H9 (cell line): Measurements from ENCODE around the gene PROK1. TPM values are rescaled to one million over a fixed set of nuclear protein-coding genes. Genes with fewer than 3 reads are reported as not detected.

Experiments
- DNase-seq: peaks from one replicate; pipeline ENCODE4 v3.0.0-alpha.2; 2017
- H2AFZ ChIP-seq: one replicate; pipeline ENCODE4 v1.6.1; 2013; ENCODE audit warnings: mild to moderate bottlenecking, low read length, control low read depth, moderate library complexity
- H2AK5ac ChIP-seq: 2 replicates; pipeline ENCODE4 v1.6.1; 2013; ENCODE audit warnings: low read length, control low read depth, mixed read lengths; ENCODE audit not compliant: insufficient read length
- H2BK120ac ChIP-seq: one replicate; pipeline ENCODE4 v1.6.1; 2013; ENCODE audit warnings: low read depth, mild to moderate bottlenecking, low read length, control low read depth, inconsistent platforms; ENCODE audit not compliant: poor library complexity, severe bottlenecking
- H2BK12ac ChIP-seq: 2 replicates; pipeline ENCODE4 v1.6.1; 2013; ENCODE audit warnings: low read length, control low read depth, mixed read lengths, low read depth; ENCODE audit not compliant: insufficient read length
- H2BK15ac ChIP-seq: 2 replicates; pipeline ENCODE4 v1.6.1; 2013; ENCODE audit warnings: low read depth, low read length, control low read depth
- H2BK20ac ChIP-seq: one replicate; pipeline ENCODE4 v1.6.1; 2013; ENCODE audit warnings: low read depth, mild to moderate bottlenecking, low read length, control low read depth, inconsistent platforms; ENCODE audit not compliant: poor library complexity, severe bottlenecking
- H2BK5ac ChIP-seq: 2 replicates; pipeline ENCODE4 v1.6.1; 2013; ENCODE audit warnings: low read length, control low read depth, mixed read lengths; ENCODE audit not compliant: insufficient read length
- H3K14ac ChIP-seq: 2 replicates; pipeline ENCODE4 v1.6.1; 2013; ENCODE audit warnings: low read length, control low read depth; ENCODE audit not compliant: insufficient read depth
- H3K18ac ChIP-seq: 2 replicates; pipeline ENCODE4 v1.6.1; 2013; ENCODE audit warnings: low read depth, mild to moderate bottlenecking, mixed read lengths, low read length, control low read depth; ENCODE audit not compliant: insufficient read length
- H3K23ac ChIP-seq: 2 replicates; pipeline ENCODE4 v1.6.1; 2013; ENCODE audit warnings: low read length, control low read depth, mixed read lengths, low read depth; ENCODE audit not compliant: insufficient read length
- H3K23me2 ChIP-seq: 2 replicates; pipeline ENCODE4 v1.6.1; 2013; ENCODE audit warnings: low read depth, mild to moderate bottlenecking, mixed read lengths, low read length, control low read depth; ENCODE audit not compliant: insufficient read length, poor library complexity, severe bottlenecking
- H3K27ac ChIP-seq: 2 replicates; pipeline ENCODE4 v1.5.1; 2013; ENCODE audit warnings: low read length, control low read depth, mixed read lengths, low read depth; ENCODE audit not compliant: insufficient read length
- H3K27me3 ChIP-seq: 2 replicates; pipeline ENCODE4 v1.6.1; 2013; ENCODE audit warnings: low read length, control low read depth, inconsistent platforms; ENCODE audit not compliant: insufficient read depth
- H3K4ac ChIP-seq: 2 replicates; pipeline ENCODE4 v1.6.1; 2013; ENCODE audit warnings: low read depth, mild to moderate bottlenecking, control low read depth, inconsistent platforms, low read length, moderate library complexity
- H3K4me1 ChIP-seq: 2 replicates; pipeline ENCODE4 v1.6.1; 2013; ENCODE audit warnings: low read length, control low read depth, inconsistent platforms; ENCODE audit not compliant: insufficient read depth
- H3K4me2 ChIP-seq: 2 replicates; pipeline ENCODE4 v1.6.1; 2013; ENCODE audit warnings: low read length, control low read depth, mixed read lengths; ENCODE audit not compliant: insufficient read length, insufficient read depth
- H3K56ac ChIP-seq: 2 replicates; pipeline ENCODE4 v1.6.1; 2013; ENCODE audit warnings: low read depth, mild to moderate bottlenecking, mixed read lengths, low read length, control low read depth; ENCODE audit not compliant: insufficient read length
- H3K79me1 ChIP-seq: 2 replicates; pipeline ENCODE4 v1.6.1; 2013; ENCODE audit warnings: low read depth, mild to moderate bottlenecking, moderate library complexity, low read length, control low read depth, inconsistent platforms; ENCODE audit not compliant: insufficient read depth, poor library complexity, severe bottlenecking
- H3K79me2 ChIP-seq: 2 replicates; pipeline ENCODE4 v1.6.1; 2013; ENCODE audit warnings: low read length, control low read depth, inconsistent platforms; ENCODE audit not compliant: insufficient read depth
- H3K9ac ChIP-seq: 2 replicates; pipeline ENCODE4 v1.6.1; 2013; ENCODE audit warnings: low read length, control low read depth, mixed read lengths; ENCODE audit not compliant: insufficient read length; ENCODE audit errors: extremely low read depth
- H3K9me3 ChIP-seq: one replicate; pipeline ENCODE4 v1.6.1; 2013; ENCODE audit warnings: low read depth, low read length, inconsistent platforms; ENCODE audit not compliant: control insufficient read depth
- H3T11ph ChIP-seq: one replicate; pipeline ENCODE4 v1.6.1; 2013; ENCODE audit warnings: mild to moderate bottlenecking, low read length, control low read depth, inconsistent platforms
- H4K20me1 ChIP-seq: one replicate; pipeline ENCODE4 v1.6.1; 2013; ENCODE audit not compliant: control insufficient read depth, insufficient read length, insufficient read depth
- H4K5ac ChIP-seq: 2 replicates; pipeline ENCODE4 v1.6.1; 2013; ENCODE audit warnings: low read depth, mild to moderate bottlenecking, mixed read lengths, low read length, control low read depth; ENCODE audit not compliant: insufficient read length
- H4K8ac ChIP-seq: replicated peaks from 2 replicates; pipeline ENCODE4 v1.6.1; 2013; ENCODE audit warnings: low read length, control low read depth, mixed read lengths, low read depth; ENCODE audit not compliant: insufficient read length
- H4K91ac ChIP-seq: 2 replicates; pipeline ENCODE4 v1.6.1; 2013; ENCODE audit warnings: low read depth, mild to moderate bottlenecking, moderate library complexity, mixed read lengths, low read length, control low read depth; ENCODE audit not compliant: insufficient read length
- H3K27ac Mint-ChIP-seq, 3 experiments: 2 replicates in 2 of 3; 3 replicates in 1 of 3; pipeline ENCODE4 v1.8.0; 2020 to 2021; ENCODE audit warnings: mixed read lengths in 3 of 3, mild to moderate bottlenecking in 1 of 3, moderate library complexity in 1 of 3
- H3K27me3 Mint-ChIP-seq: 2 replicates; pipeline ENCODE4 v1.8.0; 2021; ENCODE audit warnings: low read depth, mild to moderate bottlenecking, moderate library complexity, mixed read lengths
- H3K36me3 Mint-ChIP-seq, 3 experiments: 2 replicates in 2 of 3; 3 replicates in 1 of 3; pipeline ENCODE4 v1.8.0; 2020 to 2021; ENCODE audit warnings: low read depth in 3 of 3, mixed read lengths in 3 of 3; ENCODE audit not compliant: insufficient read depth in 1 of 3
- H3K4me1 Mint-ChIP-seq, 2 experiments: 2 replicates each; pipeline ENCODE4 v1.8.0; 2020; ENCODE audit warnings: mixed read lengths in 2 of 2
- H3K4me3 Mint-ChIP-seq, 2 experiments: 2 replicates in 1 of 2; 3 replicates in 1 of 2; pipeline ENCODE4 v1.8.0; 2020 to 2021; ENCODE audit warnings: mild to moderate bottlenecking in 2 of 2, mixed read lengths in 2 of 2, moderate library complexity in 1 of 2
- H3K9me3 Mint-ChIP-seq, 2 experiments: 2 replicates in 1 of 2; 3 replicates in 1 of 2; pipeline ENCODE4 v1.8.0; 2020; ENCODE audit warnings: mild to moderate bottlenecking in 2 of 2, mixed read lengths in 2 of 2, moderate library complexity in 1 of 2
- CTCF ChIP-seq: fragments of 200-600 bp; sonication (generic); conservative IDR thresholded peaks from 3 replicates; pipeline ENCODE4 v1.8.0; 2021; ENCODE audit warnings: antibody characterized with exemption, mild to moderate bottlenecking
- WGBS: extraction: QIAGEN DNeasy Blood & Tissue Kit; methylation state at CpG from one replicate; pipeline ENCODE4 v1.1.7; 2013; ENCODE audit warnings: missing lambda C conversion rate, low lambda C conversion rate, mixed read lengths; ENCODE audit not compliant: insufficient read length; ENCODE audit errors: extremely low coverage; 5-methylcytosine and 5-hydroxymethylcytosine counted together
- total RNA-seq: library from RNA; stranded (reverse); gene quantifications from 2 replicates; pipeline ENCODE4 v1.2.1, GENCODE V29; 2021

The PROK1 gene
- total RNA-seq, 1 experiment from 2014 or later = not detected

GRCh38 chr1:110489406-110489805 is 38.5 kb downstream of the PROK1 start:
- Histone ChIP-seq H2BK15ac (no peak overlapping the region), H3K23me2 (no peaks in the 10 kb centered on the region), H2BK120ac (no peak overlapping the region), H3K9me3 (no peaks in the 10 kb centered on the region), H4K91ac (no peak overlapping the region), H3K56ac (no peak overlapping the region), H3K4ac (no peak overlapping the region), H2BK5ac (no peak overlapping the region), H3T11ph (no peak overlapping the region), H3K27me3 (no peaks in the 10 kb centered on the region), H3K4me2 (no peak overlapping the region), H3K14ac (no peak overlapping the region), H2BK20ac (no peak overlapping the region), H4K5ac (no peak overlapping the region), H3K23ac (no peak overlapping the region), H2AK5ac (no peak overlapping the region), H2BK12ac (no peak overlapping the region), H3K79me2 (no peaks in the 10 kb centered on the region), H2AFZ (no peak overlapping the region), H3K9ac (no peak overlapping the region), H4K20me1 (no peaks in the 10 kb centered on the region), H3K18ac (no peak overlapping the region), H3K4me1 (no peaks in the 10 kb centered on the region; the same call in 1 of the 2 replicates), H4K8ac (no peak overlapping the region), H3K79me1 (no peaks in the 10 kb centered on the region), H3K27ac (no peak overlapping the region)
- no peak for TF ChIP-seq CTCF
- H3K4me1 Mint-ChIP-seq = peaks cover 20 to 23% of the 10 kb centered on the region in 2 experiments
- H3K9me3 Mint-ChIP-seq = no peaks in the 10 kb centered on the region
- H3K27me3 Mint-ChIP-seq = peaks cover 17% of the 10 kb centered on the region
- H3K27ac Mint-ChIP-seq = no peak overlapping the region
- H3K36me3 Mint-ChIP-seq = no peaks in the 10 kb centered on the region; a peak in 1 of 7 replicates
- H3K4me3 Mint-ChIP-seq = no peak overlapping the region
- no peak for DNase-seq
- WGBS = no CpG with 5 or more reads among the region's 15 CpGs
